ENCODE data around the gene KLK10.

DNA sequence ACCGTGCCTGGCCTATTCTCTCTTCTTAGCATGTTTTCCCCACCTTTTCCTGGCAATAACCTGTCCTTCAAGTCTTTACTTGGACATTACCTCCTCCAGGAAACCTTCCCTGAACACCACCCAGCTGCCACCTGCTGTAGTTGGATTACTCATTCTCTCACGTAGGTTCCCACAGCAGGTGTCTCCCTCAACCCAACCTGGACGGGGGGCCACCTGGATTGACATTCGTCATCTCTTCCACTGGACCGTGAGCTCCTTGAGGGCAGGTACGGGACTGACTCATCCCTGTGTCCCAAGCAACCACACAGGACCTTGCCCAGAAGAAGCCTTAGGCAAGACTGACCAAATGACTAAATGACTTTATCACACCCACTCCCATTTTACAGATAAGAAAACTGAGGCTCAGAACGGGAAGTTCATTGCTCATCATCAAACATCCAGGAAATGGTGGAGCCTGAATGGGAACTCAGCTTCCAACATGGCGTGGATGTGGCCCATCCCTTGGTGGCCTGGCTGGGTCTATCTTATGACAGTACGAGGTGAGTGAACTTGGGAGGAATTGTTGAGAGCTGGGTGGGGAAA is 46.6 kb downstream of the KLK10 start:
- no peak for TF ChIP-seq CTCF (conservative IDR thresholded peaks at IDR 0.05; ENCODE audit: low read depth, low read length)
- TF ChIP-seq EZH2 (IDR thresholded peaks at IDR 0.05; ENCODE audit: borderline replicate concordance, low read depth, low read length, poor library complexity, severe bottlenecking), result no peak
